ENCODE data around the gene PPM1M.

Gene PPM1M

GRCh38 chr3:52216585-52217408 is 28.8 kb upstream of the PPM1M start:
- DNase-seq = no peak

GRCh38 chr3:52217409-52217805 is 28.2 kb upstream of the PPM1M start:
- DNase-seq = no peak

GRCh38 chr3:52218026-52218425 is 27.5 kb upstream of the PPM1M start:
- no peak for DNase-seq

- DNase-seq = no peak
Measured at GRCh38 chr3:52218454-52218853, 27.1 kb upstream of the PPM1M start.

GRCh38 chr3:52218937-52219650 is 26.5 kb upstream of the PPM1M start:
- DNase-seq = no peak

GRCh38 chr3:52220380-52221026 is 25.1 kb upstream of the PPM1M start:
- DNase-seq = peak; percentile 86 to 92 (median 90)

GRCh38 chr3:52221141-52221562 is 24.4 kb upstream of the PPM1M start:
- DNase-seq = no peak

GRCh38 chr3:52221563-52222318 is 23.8 kb upstream of the PPM1M start:
- no peak for DNase-seq

GRCh38 chr3:52222319-52223221 is 23.0 kb upstream of the PPM1M start:
- no peak for DNase-seq

GRCh38 chr3:52223449-52224408 is 21.8 kb upstream of the PPM1M start:
- DNase-seq = no peak

GRCh38 chr3:52225452-52226228 is 19.9 kb upstream of the PPM1M start, which contains the start of gene TLR9:
Gene TLR9 (minus strand): TSS chr3:52225645. CDS start chr3:52225529, 116 bp downstream.
- peak; percentile 62 to 79 (median 65) for DNase-seq

GRCh38 chr3:52226229-52226817 is 19.2 kb upstream of the PPM1M start:
- DNase-seq = no peak

GRCh38 chr3:52227117-52227516 is 18.4 kb upstream of the PPM1M start:
- no peak for DNase-seq

GRCh38 chr3:52227766-52228165 is 17.8 kb upstream of the PPM1M start:
- DNase-seq = no peak

GRCh38 chr3:52228266-52228665 is 17.3 kb upstream of the PPM1M start:
- no peak for DNase-seq

GRCh38 chr3:52228751-52229291 is 16.7 kb upstream of the PPM1M start:
- DNase-seq = no peak

GRCh38 chr3:52229656-52230055 is 15.9 kb upstream of the PPM1M start:
- no peak for DNase-seq

GRCh38 chr3:52230461-52230860 is 15.1 kb upstream of the PPM1M start:
- no peak for DNase-seq
